Fibroblast of mammary gland (primary cell): Measurements from ENCODE around the gene CUTA.

Source experiments
- DNase-seq: peaks from one replicate; pipeline ENCODE4 v3.0.0-alpha.2; 2010; ENCODE audit warnings: low read depth
- H3K4me3 ChIP-seq: 2 replicates; pipeline ENCODE4 v1.5.1; 2011; ENCODE audit warnings: low read depth, mild to moderate bottlenecking, low read length, moderate library complexity; ENCODE audit not compliant: control insufficient read depth
- TF ChIP-seq, protein P1 (sequence below): conservative IDR thresholded peaks from 2 replicates; pipeline ENCODE4 v1.5.1; 2011; ENCODE audit warnings: low read depth, low read length, inconsistent platforms; ENCODE audit not compliant: control insufficient read depth, insufficient read depth

The CUTA gene

DNA sequence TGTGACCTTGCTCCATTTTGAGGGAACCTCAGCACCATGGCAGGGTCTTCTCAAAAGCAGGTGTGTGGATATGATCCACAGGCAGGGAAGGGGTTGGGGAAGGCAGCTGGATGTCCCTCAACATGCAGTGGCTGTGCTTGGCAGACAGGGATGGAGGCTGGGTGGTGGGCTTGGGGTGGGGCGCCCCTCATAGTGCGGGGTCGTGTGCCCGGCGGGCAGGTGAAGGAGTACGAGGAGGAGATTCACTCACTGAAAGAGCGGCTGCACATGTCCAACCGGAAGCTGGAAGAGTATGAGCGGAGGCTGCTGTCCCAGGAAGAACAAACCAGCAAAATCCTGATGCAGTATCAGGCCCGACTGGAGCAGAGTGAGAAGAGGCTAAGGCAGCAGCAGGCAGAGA, 28.4 kb upstream of the CUTA start:
- TF ChIP-seq, protein P1, sequence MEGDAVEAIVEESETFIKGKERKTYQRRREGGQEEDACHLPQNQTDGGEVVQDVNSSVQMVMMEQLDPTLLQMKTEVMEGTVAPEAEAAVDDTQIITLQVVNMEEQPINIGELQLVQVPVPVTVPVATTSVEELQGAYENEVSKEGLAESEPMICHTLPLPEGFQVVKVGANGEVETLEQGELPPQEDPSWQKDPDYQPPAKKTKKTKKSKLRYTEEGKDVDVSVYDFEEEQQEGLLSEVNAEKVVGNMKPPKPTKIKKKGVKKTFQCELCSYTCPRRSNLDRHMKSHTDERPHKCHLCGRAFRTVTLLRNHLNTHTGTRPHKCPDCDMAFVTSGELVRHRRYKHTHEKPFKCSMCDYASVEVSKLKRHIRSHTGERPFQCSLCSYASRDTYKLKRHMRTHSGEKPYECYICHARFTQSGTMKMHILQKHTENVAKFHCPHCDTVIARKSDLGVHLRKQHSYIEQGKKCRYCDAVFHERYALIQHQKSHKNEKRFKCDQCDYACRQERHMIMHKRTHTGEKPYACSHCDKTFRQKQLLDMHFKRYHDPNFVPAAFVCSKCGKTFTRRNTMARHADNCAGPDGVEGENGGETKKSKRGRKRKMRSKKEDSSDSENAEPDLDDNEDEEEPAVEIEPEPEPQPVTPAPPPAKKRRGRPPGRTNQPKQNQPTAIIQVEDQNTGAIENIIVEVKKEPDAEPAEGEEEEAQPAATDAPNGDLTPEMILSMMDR: no peak
- no peak overlapping the region for H3K4me3 ChIP-seq
- no peak for DNase-seq

DNA sequence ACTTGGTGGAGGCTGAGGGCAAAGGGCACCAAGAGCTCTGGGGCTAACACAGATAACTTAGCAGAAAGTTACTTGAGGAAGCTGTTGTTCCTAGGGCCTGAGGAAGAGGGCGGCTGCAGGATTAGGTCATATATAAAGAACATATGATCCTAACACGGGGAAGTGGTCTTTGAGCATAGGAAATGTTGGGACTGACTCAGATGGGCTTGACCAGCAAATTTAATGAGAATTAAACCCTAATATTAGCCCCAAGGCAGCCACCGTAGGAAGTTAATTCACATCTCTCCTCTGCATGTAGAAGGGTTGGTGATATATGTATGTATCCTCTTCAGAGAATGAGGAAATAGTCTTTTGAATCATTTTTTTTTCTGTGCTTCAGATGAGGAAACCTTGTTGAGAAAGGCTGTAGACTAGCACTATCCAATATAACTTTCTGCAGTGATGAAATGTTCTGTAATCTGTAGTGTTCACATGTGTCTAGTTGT, 27.3 kb upstream of the CUTA start:
- no peak for DNase-seq
- TF ChIP-seq, protein P1: no peak
- H3K4me3 ChIP-seq: no peak overlapping the region

DNA sequence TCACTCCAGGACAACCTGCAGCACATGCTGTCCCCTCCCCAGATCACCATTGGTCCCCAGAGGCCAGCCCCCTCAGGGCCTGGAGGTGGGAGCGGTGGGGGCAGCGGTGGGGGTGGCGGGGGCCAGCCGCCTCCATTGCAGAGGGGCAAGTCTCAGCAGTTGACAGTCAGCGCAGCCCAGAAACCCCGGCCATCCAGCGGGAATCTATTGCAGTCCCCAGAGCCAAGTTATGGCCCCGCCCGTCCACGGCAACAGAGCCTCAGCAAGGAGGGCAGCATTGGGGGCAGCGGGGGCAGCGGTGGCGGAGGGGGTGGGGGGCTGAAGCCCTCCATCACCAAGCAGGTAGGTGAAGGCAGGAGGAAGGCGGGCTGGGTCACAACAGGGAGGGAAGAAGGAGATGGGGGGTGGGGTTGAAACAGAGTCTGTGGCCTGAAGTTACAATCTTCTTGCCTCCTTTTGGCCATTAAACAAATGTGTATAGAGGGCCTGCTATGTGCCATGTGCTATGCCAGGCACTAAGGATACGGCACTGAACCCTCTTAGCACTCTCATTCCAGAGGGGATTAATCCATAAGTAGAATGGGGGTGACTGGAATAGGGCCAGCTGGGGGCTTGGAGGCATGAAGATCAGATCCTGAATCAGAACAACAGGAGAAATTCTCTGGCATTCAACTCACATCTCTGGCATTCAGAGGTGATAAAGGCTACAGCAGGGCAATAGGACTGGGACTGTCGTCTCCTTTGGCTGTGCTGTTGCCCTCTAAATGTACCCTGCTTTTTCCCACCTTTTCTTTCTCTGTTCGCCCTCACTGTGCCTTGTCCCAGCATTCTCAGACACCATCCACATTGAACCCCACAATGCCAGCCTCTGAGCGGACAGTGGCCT, 26.0 kb upstream of the CUTA start:
- H3K4me3 ChIP-seq: no peak overlapping the region
- DNase-seq: no peak
- TF ChIP-seq, protein P1: no peak

GRCh38 chr6:33443025-33443424, 25.1 kb upstream of the CUTA start:
- DNase-seq: no peak
- no peak overlapping the region for H3K4me3 ChIP-seq
- TF ChIP-seq, protein P1: no peak

GRCh38 chr6:33442283-33442682, 24.4 kb upstream of the CUTA start:
- TF ChIP-seq, protein P1: no peak
- no peak for DNase-seq
- H3K4me3 ChIP-seq: no peak overlapping the region

GRCh38 chr6:33441457-33441856, 23.6 kb upstream of the CUTA start:
- TF ChIP-seq, protein P1: no peak
- DNase-seq: no peak

More at GRCh38 chr6:33441457-33441856, 23.6 kb upstream of the CUTA start:
- H3K4me3 ChIP-seq: no peak overlapping the region
